H9 (cell line): ENCODE measurements around the gene HHAT. TPM values are rescaled to one million over a fixed set of nuclear protein-coding genes. Genes with fewer than 3 reads are reported as not detected.

Experiments
- DNase-seq: peaks from one replicate; pipeline ENCODE4 v3.0.0-alpha.2; 2017
- H2AFZ ChIP-seq: one replicate; pipeline ENCODE4 v1.6.1; 2013; ENCODE audit warnings: mild to moderate bottlenecking, low read length, control low read depth, moderate library complexity
- H2AK5ac ChIP-seq: 2 replicates; pipeline ENCODE4 v1.6.1; 2013; ENCODE audit warnings: low read length, control low read depth, mixed read lengths; ENCODE audit not compliant: insufficient read length
- H2BK120ac ChIP-seq: one replicate; pipeline ENCODE4 v1.6.1; 2013; ENCODE audit warnings: low read depth, mild to moderate bottlenecking, low read length, control low read depth, inconsistent platforms; ENCODE audit not compliant: poor library complexity, severe bottlenecking
- H2BK12ac ChIP-seq: 2 replicates; pipeline ENCODE4 v1.6.1; 2013; ENCODE audit warnings: low read length, control low read depth, mixed read lengths, low read depth; ENCODE audit not compliant: insufficient read length
- H2BK15ac ChIP-seq: 2 replicates; pipeline ENCODE4 v1.6.1; 2013; ENCODE audit warnings: low read depth, low read length, control low read depth
- H2BK20ac ChIP-seq: one replicate; pipeline ENCODE4 v1.6.1; 2013; ENCODE audit warnings: low read depth, mild to moderate bottlenecking, low read length, control low read depth, inconsistent platforms; ENCODE audit not compliant: poor library complexity, severe bottlenecking
- H2BK5ac ChIP-seq: 2 replicates; pipeline ENCODE4 v1.6.1; 2013; ENCODE audit warnings: low read length, control low read depth, mixed read lengths; ENCODE audit not compliant: insufficient read length
- H3K14ac ChIP-seq: 2 replicates; pipeline ENCODE4 v1.6.1; 2013; ENCODE audit warnings: low read length, control low read depth; ENCODE audit not compliant: insufficient read depth
- H3K18ac ChIP-seq: 2 replicates; pipeline ENCODE4 v1.6.1; 2013; ENCODE audit warnings: low read depth, mild to moderate bottlenecking, mixed read lengths, low read length, control low read depth; ENCODE audit not compliant: insufficient read length
- H3K23ac ChIP-seq: 2 replicates; pipeline ENCODE4 v1.6.1; 2013; ENCODE audit warnings: low read length, control low read depth, mixed read lengths, low read depth; ENCODE audit not compliant: insufficient read length
- H3K23me2 ChIP-seq: 2 replicates; pipeline ENCODE4 v1.6.1; 2013; ENCODE audit warnings: low read depth, mild to moderate bottlenecking, mixed read lengths, low read length, control low read depth; ENCODE audit not compliant: insufficient read length, poor library complexity, severe bottlenecking
- H3K27ac ChIP-seq: 2 replicates; pipeline ENCODE4 v1.5.1; 2013; ENCODE audit warnings: low read length, control low read depth, mixed read lengths, low read depth; ENCODE audit not compliant: insufficient read length
- H3K27me3 ChIP-seq: 2 replicates; pipeline ENCODE4 v1.6.1; 2013; ENCODE audit warnings: low read length, control low read depth, inconsistent platforms; ENCODE audit not compliant: insufficient read depth
- H3K4ac ChIP-seq: 2 replicates; pipeline ENCODE4 v1.6.1; 2013; ENCODE audit warnings: low read depth, mild to moderate bottlenecking, control low read depth, inconsistent platforms, low read length, moderate library complexity
- H3K4me1 ChIP-seq: 2 replicates; pipeline ENCODE4 v1.6.1; 2013; ENCODE audit warnings: low read length, control low read depth, inconsistent platforms; ENCODE audit not compliant: insufficient read depth
- H3K4me2 ChIP-seq: 2 replicates; pipeline ENCODE4 v1.6.1; 2013; ENCODE audit warnings: low read length, control low read depth, mixed read lengths; ENCODE audit not compliant: insufficient read length, insufficient read depth
- H3K56ac ChIP-seq: 2 replicates; pipeline ENCODE4 v1.6.1; 2013; ENCODE audit warnings: low read depth, mild to moderate bottlenecking, mixed read lengths, low read length, control low read depth; ENCODE audit not compliant: insufficient read length
- H3K79me1 ChIP-seq: 2 replicates; pipeline ENCODE4 v1.6.1; 2013; ENCODE audit warnings: low read depth, mild to moderate bottlenecking, moderate library complexity, low read length, control low read depth, inconsistent platforms; ENCODE audit not compliant: insufficient read depth, poor library complexity, severe bottlenecking
- H3K79me2 ChIP-seq: 2 replicates; pipeline ENCODE4 v1.6.1; 2013; ENCODE audit warnings: low read length, control low read depth, inconsistent platforms; ENCODE audit not compliant: insufficient read depth
- H3K9ac ChIP-seq: 2 replicates; pipeline ENCODE4 v1.6.1; 2013; ENCODE audit warnings: low read length, control low read depth, mixed read lengths; ENCODE audit not compliant: insufficient read length; ENCODE audit errors: extremely low read depth
- H3K9me3 ChIP-seq: one replicate; pipeline ENCODE4 v1.6.1; 2013; ENCODE audit warnings: low read depth, low read length, inconsistent platforms; ENCODE audit not compliant: control insufficient read depth
- H3T11ph ChIP-seq: one replicate; pipeline ENCODE4 v1.6.1; 2013; ENCODE audit warnings: mild to moderate bottlenecking, low read length, control low read depth, inconsistent platforms
- H4K20me1 ChIP-seq: one replicate; pipeline ENCODE4 v1.6.1; 2013; ENCODE audit not compliant: control insufficient read depth, insufficient read length, insufficient read depth
- H4K5ac ChIP-seq: 2 replicates; pipeline ENCODE4 v1.6.1; 2013; ENCODE audit warnings: low read depth, mild to moderate bottlenecking, mixed read lengths, low read length, control low read depth; ENCODE audit not compliant: insufficient read length
- H4K8ac ChIP-seq: replicated peaks from 2 replicates; pipeline ENCODE4 v1.6.1; 2013; ENCODE audit warnings: low read length, control low read depth, mixed read lengths, low read depth; ENCODE audit not compliant: insufficient read length
- H4K91ac ChIP-seq: 2 replicates; pipeline ENCODE4 v1.6.1; 2013; ENCODE audit warnings: low read depth, mild to moderate bottlenecking, moderate library complexity, mixed read lengths, low read length, control low read depth; ENCODE audit not compliant: insufficient read length
- H3K27ac Mint-ChIP-seq, 3 experiments: 2 replicates in 2 of 3; 3 replicates in 1 of 3; pipeline ENCODE4 v1.8.0; 2020 to 2021; ENCODE audit warnings: mixed read lengths in 3 of 3, mild to moderate bottlenecking in 1 of 3, moderate library complexity in 1 of 3
- H3K27me3 Mint-ChIP-seq: 2 replicates; pipeline ENCODE4 v1.8.0; 2021; ENCODE audit warnings: low read depth, mild to moderate bottlenecking, moderate library complexity, mixed read lengths
- H3K36me3 Mint-ChIP-seq, 3 experiments: 2 replicates in 2 of 3; 3 replicates in 1 of 3; pipeline ENCODE4 v1.8.0; 2020 to 2021; ENCODE audit warnings: low read depth in 3 of 3, mixed read lengths in 3 of 3; ENCODE audit not compliant: insufficient read depth in 1 of 3
- H3K4me1 Mint-ChIP-seq, 2 experiments: 2 replicates each; pipeline ENCODE4 v1.8.0; 2020; ENCODE audit warnings: mixed read lengths in 2 of 2
- H3K4me3 Mint-ChIP-seq, 2 experiments: 2 replicates in 1 of 2; 3 replicates in 1 of 2; pipeline ENCODE4 v1.8.0; 2020 to 2021; ENCODE audit warnings: mild to moderate bottlenecking in 2 of 2, mixed read lengths in 2 of 2, moderate library complexity in 1 of 2
- H3K9me3 Mint-ChIP-seq, 2 experiments: 2 replicates in 1 of 2; 3 replicates in 1 of 2; pipeline ENCODE4 v1.8.0; 2020; ENCODE audit warnings: mild to moderate bottlenecking in 2 of 2, mixed read lengths in 2 of 2, moderate library complexity in 1 of 2
- WGBS: extraction: QIAGEN DNeasy Blood & Tissue Kit; methylation state at CpG from one replicate; pipeline ENCODE4 v1.1.7; 2013; ENCODE audit warnings: missing lambda C conversion rate, low lambda C conversion rate, mixed read lengths; ENCODE audit not compliant: insufficient read length; ENCODE audit errors: extremely low coverage; 5-methylcytosine and 5-hydroxymethylcytosine counted together
- total RNA-seq: library from RNA; stranded (reverse); gene quantifications from 2 replicates; pipeline ENCODE4 v1.2.1, GENCODE V29; 2021
- TF ChIP-seq, protein P1 (sequence below): fragments of 200-600 bp; sonication (generic); conservative IDR thresholded peaks from 3 replicates; pipeline ENCODE4 v1.8.0; 2021; ENCODE audit warnings: antibody characterized with exemption, mild to moderate bottlenecking

The HHAT gene
- total RNA-seq, 1 experiment from 2014 or later, result 0.48 TPM

DNA sequence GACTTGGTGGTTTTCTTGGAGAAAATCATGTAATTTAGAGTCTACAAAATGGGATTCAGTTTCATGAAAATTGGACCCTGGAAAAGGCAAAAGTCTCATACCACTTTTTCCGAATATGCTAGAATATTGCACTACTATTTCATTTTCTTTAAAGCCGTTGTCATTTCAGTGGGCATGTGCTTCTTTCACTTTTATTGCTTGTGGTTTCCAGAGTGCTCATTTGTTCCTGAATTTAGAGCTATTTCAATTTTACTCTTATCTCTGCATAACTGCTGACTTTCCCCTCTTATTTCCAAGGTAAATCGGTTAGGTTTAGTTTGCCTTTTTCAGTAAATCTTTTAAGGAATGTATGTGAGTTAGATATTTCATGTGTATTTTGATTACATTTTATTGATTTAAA is 11.6 kb downstream of the HHAT start:
- Histone ChIP-seq H3K14ac (no peak overlapping the region), H3K79me1 (no peaks in the 10 kb centered on the region), H4K5ac (no peak overlapping the region), H3K56ac (no peak overlapping the region), H2AFZ (no peak overlapping the region), H3K9ac (no peak overlapping the region), H3K27me3 (no peaks in the 10 kb centered on the region), H3K23me2 (no peaks in the 10 kb centered on the region), H2BK15ac (no peak overlapping the region), H3K4me1 (no peaks in the 10 kb centered on the region), H3K18ac (no peak overlapping the region), H3K23ac (no peak overlapping the region), H3K4ac (no peak overlapping the region), H3K9me3 (no peaks in the 10 kb centered on the region), H4K8ac (no peak overlapping the region), H3K27ac (no peak overlapping the region), H4K91ac (no peak overlapping the region), H2BK5ac (no peak overlapping the region), H2BK120ac (no peak overlapping the region), H3K4me2 (no peak overlapping the region), H2BK20ac (no peak overlapping the region), H2BK12ac (no peak overlapping the region), H4K20me1 (no peaks in the 10 kb centered on the region), H3T11ph (no peak overlapping the region), H2AK5ac (no peak overlapping the region), H3K79me2 (no peaks in the 10 kb centered on the region)
- peaks cover 61% of the 10 kb centered on the region for H3K27me3 Mint-ChIP-seq
- DNase-seq, result no peak
- no peak overlapping the region for H3K27ac Mint-ChIP-seq
- no peaks in the 10 kb centered on the region; a peak in 1 of 4 replicates for H3K4me1 Mint-ChIP-seq
- WGBS, result no CpG with 5 or more reads among the region's 3 CpGs
- no peak overlapping the region for H3K4me3 Mint-ChIP-seq
- no peaks in the 10 kb centered on the region for H3K9me3 Mint-ChIP-seq
- no peaks in the 10 kb centered on the region for H3K36me3 Mint-ChIP-seq
- TF ChIP-seq, protein P1, sequence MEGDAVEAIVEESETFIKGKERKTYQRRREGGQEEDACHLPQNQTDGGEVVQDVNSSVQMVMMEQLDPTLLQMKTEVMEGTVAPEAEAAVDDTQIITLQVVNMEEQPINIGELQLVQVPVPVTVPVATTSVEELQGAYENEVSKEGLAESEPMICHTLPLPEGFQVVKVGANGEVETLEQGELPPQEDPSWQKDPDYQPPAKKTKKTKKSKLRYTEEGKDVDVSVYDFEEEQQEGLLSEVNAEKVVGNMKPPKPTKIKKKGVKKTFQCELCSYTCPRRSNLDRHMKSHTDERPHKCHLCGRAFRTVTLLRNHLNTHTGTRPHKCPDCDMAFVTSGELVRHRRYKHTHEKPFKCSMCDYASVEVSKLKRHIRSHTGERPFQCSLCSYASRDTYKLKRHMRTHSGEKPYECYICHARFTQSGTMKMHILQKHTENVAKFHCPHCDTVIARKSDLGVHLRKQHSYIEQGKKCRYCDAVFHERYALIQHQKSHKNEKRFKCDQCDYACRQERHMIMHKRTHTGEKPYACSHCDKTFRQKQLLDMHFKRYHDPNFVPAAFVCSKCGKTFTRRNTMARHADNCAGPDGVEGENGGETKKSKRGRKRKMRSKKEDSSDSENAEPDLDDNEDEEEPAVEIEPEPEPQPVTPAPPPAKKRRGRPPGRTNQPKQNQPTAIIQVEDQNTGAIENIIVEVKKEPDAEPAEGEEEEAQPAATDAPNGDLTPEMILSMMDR, result no peak
